NCI-H526 (cell line): ENCODE results near the gene RCOR2.
"Not testable (repeated sequence)": the region's sequence is repeated elsewhere in the genome, so short reads cannot be mapped to it uniquely, and the experiment has no call there.

ENCODE experiments used
- DNase-seq, 2 experiments: peaks; one replicate each; lab custom pipeline; 2025; lab: John Stamatoyannopoulos, UW

Gene RCOR2

DNA sequence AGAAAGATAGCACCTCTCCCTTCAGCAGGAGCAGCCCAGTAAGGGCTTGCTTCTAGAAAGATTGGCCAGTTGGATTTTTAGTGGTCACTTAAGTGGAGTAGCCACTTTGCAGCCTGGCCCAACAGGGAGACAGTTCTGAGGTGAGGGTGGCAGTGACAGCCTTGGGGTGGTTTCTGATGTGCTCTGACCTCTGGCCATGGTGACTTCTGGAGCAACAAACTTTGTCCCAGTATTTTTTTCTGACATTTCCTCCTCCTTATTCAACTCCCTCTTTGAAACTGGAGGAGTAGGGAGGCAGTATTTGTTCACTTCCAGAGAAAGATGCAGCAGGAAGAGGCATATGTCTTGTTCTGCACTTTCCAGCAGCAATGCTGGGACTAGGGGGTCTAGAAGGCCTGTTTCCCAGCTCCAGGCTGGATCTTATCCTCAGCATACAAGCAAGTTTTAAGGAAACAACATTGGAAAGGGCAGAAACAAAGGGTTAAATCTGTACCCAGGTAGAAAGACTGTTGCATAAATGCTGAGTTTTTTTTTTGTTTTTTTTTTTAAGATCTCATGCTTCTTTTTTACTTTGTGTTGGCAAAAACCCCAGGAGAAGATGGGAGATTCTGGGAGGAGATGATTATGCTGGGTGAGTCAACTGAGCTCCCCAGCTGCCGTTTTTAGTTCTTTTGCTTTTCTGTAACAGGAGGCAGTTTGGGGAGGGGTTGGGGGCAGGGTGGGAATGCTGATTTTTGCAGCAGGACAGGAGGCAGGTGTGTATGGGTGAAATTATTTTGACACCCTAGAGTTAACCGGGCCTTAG, 37.2 kb downstream of the RCOR2 start:
- DNase-seq = no peak

- no peak for DNase-seq
These were observed 39.2 kb downstream of the RCOR2 start for GRCh38 chr11:63877658-63878241.

DNA sequence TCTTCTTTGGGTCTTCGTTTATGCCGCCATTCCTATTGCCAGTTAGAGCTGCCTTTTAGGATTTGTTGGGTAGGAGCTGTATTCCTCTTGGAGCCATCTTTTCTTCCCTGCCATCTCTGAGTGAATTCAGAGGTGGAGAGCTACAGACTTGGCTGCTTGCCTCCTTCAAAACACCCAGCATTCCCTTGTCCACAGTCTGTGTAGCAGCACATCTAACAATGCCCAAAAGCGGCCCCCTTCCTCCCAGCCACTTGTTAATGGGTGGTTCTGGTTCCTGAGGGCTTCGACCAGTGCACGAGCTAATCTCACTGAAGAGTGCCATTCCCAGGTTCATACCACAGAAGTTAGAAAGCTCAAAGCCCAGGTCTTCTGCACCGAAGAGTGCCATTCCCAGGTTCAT, 40.3 kb downstream of the RCOR2 start:
- no peak for DNase-seq

GRCh38 chr11:63875506-63876065, 41.4 kb downstream of the RCOR2 start:
- no peak for DNase-seq

- no peak for DNase-seq
These were observed 42.5 kb downstream of the RCOR2 start for GRCh38 chr11:63874511-63874910.

- no peak for DNase-seq
These were observed 43.7 kb downstream of the RCOR2 start for GRCh38 chr11:63873311-63873710.

GRCh38 chr11:63872800-63873197, 44.2 kb downstream of the RCOR2 start:
- DNase-seq = no peak

GRCh38 chr11:63871962-63872799, 44.8 kb downstream of the RCOR2 start:
- DNase-seq = peak; percentile 45 to 59

DNA sequence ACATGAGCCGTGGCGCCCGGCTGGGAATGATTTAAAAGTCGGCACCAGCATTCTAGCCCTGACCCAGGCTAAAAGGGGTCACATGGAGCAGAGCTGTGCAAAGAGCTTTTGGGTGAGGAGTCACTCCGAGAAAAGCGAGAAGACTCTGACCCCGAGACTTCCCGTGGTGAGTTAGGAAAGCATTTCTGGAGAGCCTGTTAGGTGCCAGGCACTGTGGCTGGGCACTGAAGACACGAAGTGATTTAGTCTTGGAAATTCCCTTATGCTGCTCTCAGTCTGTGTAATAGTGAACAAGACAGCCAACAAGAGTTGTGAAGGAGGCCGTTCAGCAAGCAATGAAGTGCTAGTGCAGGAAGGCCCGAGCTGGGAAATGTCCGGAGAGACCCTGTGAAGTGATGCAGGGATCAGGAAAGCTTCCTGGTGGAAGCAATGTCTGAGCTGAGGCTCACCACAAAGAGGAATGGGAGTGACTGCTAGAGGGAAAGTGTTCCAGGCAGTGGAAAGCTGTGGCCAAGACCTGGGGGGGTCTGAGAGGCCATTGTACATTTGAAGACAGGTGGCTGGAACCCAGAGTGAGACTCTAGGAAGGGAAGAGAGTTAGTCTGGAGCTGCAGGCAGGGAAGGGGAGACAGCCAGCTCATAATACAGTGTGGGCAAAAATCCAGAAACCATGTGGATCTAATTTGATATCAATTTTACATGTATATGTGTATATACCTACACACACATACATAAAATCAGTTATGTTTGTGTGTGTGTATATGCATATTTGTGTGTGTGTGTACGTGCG, 46.4 kb downstream of the RCOR2 start:
- no peak for DNase-seq

DNA sequence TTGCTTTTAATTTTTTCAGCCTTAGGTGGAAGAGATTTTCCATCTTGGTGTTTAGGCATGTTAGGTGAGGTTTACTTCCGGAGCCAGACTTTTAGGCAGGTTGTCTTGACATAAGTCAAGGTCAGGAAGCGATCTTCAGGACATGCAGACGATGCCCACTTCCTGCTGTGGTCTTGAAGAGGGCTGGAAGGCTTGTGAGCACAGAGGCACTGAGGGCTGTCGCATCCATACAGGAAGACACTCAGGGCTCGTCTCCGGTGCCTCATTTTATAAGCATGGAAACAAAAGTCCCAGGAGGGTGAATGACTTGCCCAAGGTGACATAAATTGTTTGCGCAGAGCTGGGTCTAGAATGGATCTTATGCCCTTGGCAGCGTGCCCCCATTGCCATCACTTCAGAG, 47.3 kb downstream of the RCOR2 start:
- no peak for DNase-seq

DNA sequence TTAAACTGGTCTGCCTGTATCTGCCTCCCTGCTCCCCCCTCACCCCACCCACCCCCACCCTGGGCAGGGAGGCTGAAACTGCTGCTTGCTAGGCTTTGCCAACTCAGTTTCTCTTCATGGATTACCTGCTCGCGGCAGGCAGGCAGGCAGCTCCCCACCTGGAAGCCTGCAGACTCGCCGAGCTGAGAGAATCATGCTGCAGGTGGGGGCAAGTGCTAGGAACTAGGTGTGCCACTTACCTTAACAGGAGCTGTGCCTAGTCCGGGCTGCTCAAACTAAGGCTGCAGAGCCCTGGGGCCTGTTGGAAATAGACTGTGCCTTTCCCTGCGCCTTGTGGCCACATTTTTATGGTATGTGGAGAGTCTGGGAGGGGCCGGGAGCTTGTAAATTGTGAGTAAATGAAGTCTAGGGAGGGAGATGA, 47.8 kb downstream of the RCOR2 start:
- DNase-seq = no peak

DNA sequence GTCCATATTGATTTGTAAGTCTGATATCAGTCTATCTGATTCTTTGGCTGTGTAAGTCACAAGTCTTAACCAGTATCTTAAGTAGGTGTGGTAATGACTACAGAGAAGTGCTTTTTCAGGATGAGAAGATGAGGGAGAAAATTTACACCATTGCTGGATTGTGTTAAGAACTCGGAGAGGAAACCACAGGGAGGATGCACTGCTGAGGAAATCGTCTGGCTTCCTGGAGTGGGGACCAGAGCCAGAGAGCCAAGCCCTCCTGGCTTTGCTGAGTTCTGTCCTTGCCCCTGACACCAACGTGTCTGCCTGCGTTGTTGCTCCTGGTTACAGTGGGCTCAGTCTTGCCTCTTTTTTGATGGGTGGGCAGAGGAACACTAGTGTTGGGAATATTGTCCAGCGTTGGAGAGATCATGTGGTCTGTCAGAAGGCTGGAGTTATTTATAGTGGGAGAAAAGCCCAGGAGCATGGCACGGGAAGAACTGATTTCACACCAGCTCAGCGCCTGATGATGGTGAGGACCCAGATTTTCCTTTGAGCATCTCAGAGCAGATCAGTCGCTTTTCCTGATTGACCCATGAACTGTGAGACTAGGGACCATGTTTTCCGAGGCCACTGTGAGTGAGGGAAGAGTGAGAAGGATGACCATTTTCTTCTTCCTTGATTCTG, 48.4 kb downstream of the RCOR2 start:
- DNase-seq = no peak

GRCh38 chr11:63867511-63867910, 49.5 kb downstream of the RCOR2 start:
- DNase-seq = no peak

- DNase-seq = no peak
These were observed 50.8 kb downstream of the RCOR2 start for GRCh38 chr11:63866211-63866610.

- not testable (repeated sequence) for DNase-seq
These were observed 53.3 kb downstream of the RCOR2 start for GRCh38 chr11:63863620-63864019.

DNA sequence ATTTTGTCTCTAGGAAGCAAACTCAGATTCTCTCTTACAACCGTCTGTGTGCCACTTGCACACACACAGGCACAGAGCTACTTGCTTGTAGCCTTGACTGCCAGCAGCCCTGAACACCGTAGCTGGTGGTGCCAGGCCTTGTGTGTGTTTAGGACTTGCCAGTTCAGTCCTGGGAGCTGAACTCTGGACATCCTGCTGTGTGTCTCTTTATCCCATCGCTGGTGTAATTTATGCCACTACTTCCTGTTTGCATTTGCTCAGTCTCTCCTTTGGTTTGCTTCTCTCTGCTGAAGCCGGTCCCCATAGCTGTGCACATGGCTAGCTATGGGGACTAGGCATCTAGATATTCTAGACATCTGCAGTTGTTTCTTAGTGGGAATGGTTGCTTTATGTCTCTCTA, 54.0 kb downstream of the RCOR2 start:
- DNase-seq = no peak
